ENCODE measurements around the gene HHIPL1. TPM values are rescaled to one million over a fixed set of nuclear protein-coding genes. Genes with fewer than 3 reads are reported as not detected.
A peak's percentile ranks its signal among the peaks of the same experiment; 100 is the strongest.

The HHIPL1 gene
- polyA plus RNA-seq, 1 donor: 0.94 TPM

DNA sequence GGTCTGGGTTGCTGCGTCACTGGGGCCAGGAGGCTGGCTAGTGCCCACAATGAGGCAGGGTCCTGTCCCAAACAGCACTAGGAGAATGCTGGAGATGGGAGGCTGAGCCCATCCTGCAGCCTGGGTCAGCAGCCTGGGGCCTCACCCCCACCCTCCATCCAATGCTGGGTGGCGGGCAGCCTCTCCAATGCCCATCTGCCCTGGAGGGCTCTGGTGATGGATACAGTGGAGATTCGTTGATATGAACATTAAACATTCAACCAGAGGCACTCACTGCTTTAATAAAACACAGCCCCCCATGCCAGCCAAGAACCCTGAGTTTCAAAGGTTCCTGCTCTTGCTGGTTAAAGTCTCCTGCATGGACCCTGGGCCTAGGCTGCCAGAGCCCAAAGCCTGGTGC lies 19.5 kb upstream of the HHIPL1 start:
- no peak for DNase-seq
- no peaks in the 10 kb centered on the region for H3K27me3 ChIP-seq (ENCODE audit: control insufficient read depth, insufficient read depth, low read length)
- H3K9me3 ChIP-seq (ENCODE audit: control insufficient read depth, low read depth, low read length): no peaks in the 10 kb centered on the region
- H3K36me3 ChIP-seq (ENCODE audit: control insufficient read depth, insufficient read depth, low read length): no peaks in the 10 kb centered on the region
- H3K27ac ChIP-seq (ENCODE audit: low read length): no peak overlapping the region
- WGBS (ENCODE audit: insufficient coverage, low lambda C conversion rate): no CpG with 5 or more reads among the region's 3 CpGs
- no peak overlapping the region for H3K4me3 ChIP-seq (ENCODE audit: low read length)
- peaks cover 3% of the 10 kb centered on the region for H3K4me1 ChIP-seq (ENCODE audit: control insufficient read depth, insufficient read depth, low read length)

DNA sequence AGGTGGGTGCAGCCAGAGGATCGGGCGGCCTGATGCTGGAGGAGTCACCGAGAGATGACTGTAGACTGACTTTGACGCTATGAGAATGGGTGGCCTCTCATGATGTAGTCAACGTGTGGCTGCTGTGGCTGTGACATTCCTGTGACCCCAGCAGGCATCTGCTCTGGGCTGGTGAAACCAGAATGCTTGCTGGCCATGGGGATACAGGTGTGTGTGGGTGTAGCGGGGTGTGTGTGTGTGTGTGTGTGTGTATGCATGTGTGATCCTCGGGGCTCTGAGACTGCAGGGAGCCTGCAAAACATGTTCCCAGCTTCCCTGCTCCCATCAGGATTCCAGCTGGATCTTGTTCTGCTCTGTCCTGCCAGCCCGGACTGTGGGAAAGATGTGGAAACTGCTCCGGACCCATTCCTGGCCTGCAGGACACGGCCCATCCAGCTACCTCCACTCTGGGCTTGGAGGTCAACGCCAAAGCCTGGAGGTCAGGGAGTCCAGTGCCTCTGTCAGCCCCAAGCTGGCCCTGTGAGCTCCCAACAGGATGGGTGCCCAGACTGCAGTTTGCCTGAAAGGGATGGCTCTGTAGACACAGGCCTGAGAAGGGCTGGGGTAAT lies 18.8 kb upstream of the HHIPL1 start:
- Histone ChIP-seq H3K4me3 (ENCODE audit: low read length) (no peak overlapping the region), H3K27me3 (ENCODE audit: control insufficient read depth, insufficient read depth, low read length) (no peaks in the 10 kb centered on the region), H3K9me3 (ENCODE audit: control insufficient read depth, low read depth, low read length) (no peaks in the 10 kb centered on the region), H3K4me1 (ENCODE audit: control insufficient read depth, insufficient read depth, low read length) (peaks cover 3% of the 10 kb centered on the region), H3K27ac (ENCODE audit: low read length) (no peak overlapping the region), H3K36me3 (ENCODE audit: control insufficient read depth, insufficient read depth, low read length) (no peaks in the 10 kb centered on the region)
- WGBS (ENCODE audit: insufficient coverage, low lambda C conversion rate): no CpG with 5 or more reads among the region's 11 CpGs
- no peak for DNase-seq

DNA sequence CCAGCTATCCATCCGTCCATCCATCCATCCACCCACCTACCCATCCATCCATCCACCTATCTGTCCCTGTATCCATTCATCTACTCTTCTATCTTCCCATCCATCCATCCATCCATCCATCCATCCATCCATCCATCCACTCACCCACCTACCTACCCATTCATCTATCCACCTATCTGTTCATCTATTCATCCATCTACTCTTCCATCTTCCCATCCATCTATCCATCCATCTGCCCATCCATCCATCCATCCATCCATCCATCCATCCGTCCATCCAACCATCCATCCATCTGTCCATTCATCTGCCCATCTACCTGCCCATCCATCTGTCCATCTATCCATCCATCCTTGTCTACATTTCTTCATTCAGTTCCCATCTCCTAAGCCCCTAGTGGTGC lies 17.8 kb upstream of the HHIPL1 start:
- no peak overlapping the region for H3K4me3 ChIP-seq (ENCODE audit: low read length)
- no peak overlapping the region for H3K27ac ChIP-seq (ENCODE audit: low read length)
- WGBS (ENCODE audit: insufficient coverage, low lambda C conversion rate): 100% methylated on average over 2 of the region's 2 CpGs
- DNase-seq: no peak
- no peaks in the 10 kb centered on the region for H3K9me3 ChIP-seq (ENCODE audit: control insufficient read depth, low read depth, low read length)
- H3K4me1 ChIP-seq (ENCODE audit: control insufficient read depth, insufficient read depth, low read length): peaks cover 3% of the 10 kb centered on the region
- no peaks in the 10 kb centered on the region for H3K36me3 ChIP-seq (ENCODE audit: control insufficient read depth, insufficient read depth, low read length)
- H3K27me3 ChIP-seq (ENCODE audit: control insufficient read depth, insufficient read depth, low read length): no peaks in the 10 kb centered on the region

DNA sequence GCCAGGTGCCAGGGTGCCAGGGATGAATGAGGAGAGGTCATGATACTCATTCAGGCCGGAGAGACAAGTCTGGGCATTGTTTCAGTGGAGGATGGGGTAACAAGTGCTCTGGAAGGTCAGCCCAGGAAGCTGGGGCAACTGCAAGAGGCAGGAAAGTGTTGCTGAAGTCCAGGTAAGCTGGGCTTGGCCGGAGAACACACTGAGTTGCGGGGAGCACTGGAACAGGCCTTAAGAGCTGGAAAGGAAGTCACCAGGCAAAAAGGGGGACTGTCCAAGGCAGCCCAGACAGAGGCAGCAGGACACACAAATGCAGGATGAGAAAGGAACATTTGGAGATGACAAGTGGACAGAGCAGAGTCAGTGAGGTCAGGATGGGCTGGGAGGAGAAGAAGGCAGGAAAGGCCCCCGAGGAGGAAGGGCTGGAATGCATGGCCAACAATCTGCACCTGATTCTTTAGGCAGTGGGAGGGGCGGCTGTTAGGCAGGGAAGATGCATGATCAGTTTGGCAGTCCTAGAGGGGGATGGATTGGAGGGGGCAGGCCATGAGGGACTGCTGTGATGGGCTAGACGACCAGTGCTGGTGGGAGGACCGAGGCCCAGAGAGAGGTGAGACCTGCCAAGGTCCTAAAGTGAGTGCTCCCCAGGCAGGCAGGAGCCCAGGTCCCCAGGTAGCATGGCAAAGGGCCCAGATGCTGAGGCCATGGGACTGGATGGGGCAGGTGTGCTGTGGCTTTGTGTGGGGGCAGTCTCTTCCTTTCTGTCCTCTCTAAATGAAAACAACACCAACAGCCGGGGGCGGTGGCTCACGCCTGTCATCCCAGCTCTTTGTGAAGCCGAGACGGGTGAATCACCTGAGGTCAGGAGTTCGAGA lies 17.2 kb upstream of the HHIPL1 start:
- Histone ChIP-seq H3K9me3 (ENCODE audit: control insufficient read depth, low read depth, low read length) (no peaks in the 10 kb centered on the region), H3K4me3 (ENCODE audit: low read length) (no peak overlapping the region), H3K36me3 (ENCODE audit: control insufficient read depth, insufficient read depth, low read length) (no peaks in the 10 kb centered on the region), H3K27me3 (ENCODE audit: control insufficient read depth, insufficient read depth, low read length) (no peaks in the 10 kb centered on the region), H3K4me1 (ENCODE audit: control insufficient read depth, insufficient read depth, low read length) (peaks cover 3% of the 10 kb centered on the region), H3K27ac (ENCODE audit: low read length) (no peak overlapping the region)
- no peak for DNase-seq
- 54% methylated on average over 3 of the region's 13 CpGs for WGBS (ENCODE audit: insufficient coverage, low lambda C conversion rate)

DNA sequence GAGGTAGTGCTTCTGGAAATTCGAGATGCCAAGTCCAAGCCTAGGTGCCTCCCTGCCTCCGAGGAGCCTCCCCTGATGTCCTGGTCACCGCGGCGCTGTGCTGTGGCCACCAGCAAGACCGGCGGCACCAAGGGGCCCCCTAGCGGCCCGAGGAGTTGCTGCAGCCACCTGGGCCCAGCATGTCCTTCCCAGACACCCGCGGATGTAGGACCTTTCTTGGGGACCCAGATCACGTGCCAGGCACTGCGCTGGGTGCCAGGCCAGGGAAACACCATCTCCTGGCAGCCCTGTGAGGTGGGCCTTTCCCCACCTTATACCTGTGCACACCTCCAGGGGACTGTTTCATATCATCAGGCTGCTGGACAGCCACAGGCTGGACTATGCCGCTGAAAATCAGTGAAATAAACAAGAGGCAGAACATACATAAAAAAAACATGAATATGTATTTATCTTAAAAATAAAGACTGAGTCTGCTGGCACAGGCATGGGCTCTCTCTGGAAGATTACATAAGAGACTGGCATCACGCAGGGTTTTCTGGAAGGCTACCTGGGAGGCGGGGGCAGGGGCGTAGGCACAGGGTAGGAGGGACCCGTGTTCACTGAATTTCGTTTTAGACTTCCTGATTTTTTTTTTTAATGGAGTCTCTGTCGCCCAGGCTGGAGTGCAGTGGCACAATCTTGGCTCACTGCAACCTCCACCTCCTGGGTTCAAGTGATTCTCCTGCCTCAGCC lies 15.9 kb upstream of the HHIPL1 start:
- H3K27ac ChIP-seq (ENCODE audit: low read length): no peak overlapping the region
- H3K9me3 ChIP-seq (ENCODE audit: control insufficient read depth, low read depth, low read length): no peaks in the 10 kb centered on the region
- DNase-seq: peak; percentile 63 to 70
- WGBS (ENCODE audit: insufficient coverage, low lambda C conversion rate): 81% methylated on average over 6 of the region's 20 CpGs
- no peaks in the 10 kb centered on the region for H3K36me3 ChIP-seq (ENCODE audit: control insufficient read depth, insufficient read depth, low read length)
- H3K4me1 ChIP-seq (ENCODE audit: control insufficient read depth, insufficient read depth, low read length): peaks cover 3% of the 10 kb centered on the region
- H3K4me3 ChIP-seq (ENCODE audit: low read length): no peak overlapping the region
- H3K27me3 ChIP-seq (ENCODE audit: control insufficient read depth, insufficient read depth, low read length): no peaks in the 10 kb centered on the region

DNA sequence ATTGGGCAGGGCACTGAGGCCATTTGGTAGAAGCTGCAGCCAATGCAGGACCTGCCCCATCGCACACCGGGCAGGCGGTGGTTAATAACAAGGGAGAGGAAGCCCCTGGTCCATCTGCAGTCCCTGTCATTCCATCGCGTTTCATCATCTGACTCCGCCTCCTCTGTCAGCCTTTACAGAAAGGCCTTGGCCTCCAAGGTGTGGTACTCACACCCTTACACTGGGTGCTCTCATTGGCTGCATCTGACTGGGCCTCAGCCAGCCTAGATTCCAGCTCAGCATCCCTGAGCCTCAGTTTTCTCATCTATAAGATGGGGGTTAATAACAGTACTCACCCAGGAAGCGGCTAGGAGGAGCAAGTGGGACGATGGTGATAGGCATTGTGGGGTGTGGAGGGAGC lies 14.7 kb upstream of the HHIPL1 start:
- no peaks in the 10 kb centered on the region for H3K27me3 ChIP-seq (ENCODE audit: control insufficient read depth, insufficient read depth, low read length)
- no CpG with 5 or more reads among the region's 8 CpGs for WGBS (ENCODE audit: insufficient coverage, low lambda C conversion rate)
- peaks cover 3% of the 10 kb centered on the region for H3K4me1 ChIP-seq (ENCODE audit: control insufficient read depth, insufficient read depth, low read length)

DNA sequence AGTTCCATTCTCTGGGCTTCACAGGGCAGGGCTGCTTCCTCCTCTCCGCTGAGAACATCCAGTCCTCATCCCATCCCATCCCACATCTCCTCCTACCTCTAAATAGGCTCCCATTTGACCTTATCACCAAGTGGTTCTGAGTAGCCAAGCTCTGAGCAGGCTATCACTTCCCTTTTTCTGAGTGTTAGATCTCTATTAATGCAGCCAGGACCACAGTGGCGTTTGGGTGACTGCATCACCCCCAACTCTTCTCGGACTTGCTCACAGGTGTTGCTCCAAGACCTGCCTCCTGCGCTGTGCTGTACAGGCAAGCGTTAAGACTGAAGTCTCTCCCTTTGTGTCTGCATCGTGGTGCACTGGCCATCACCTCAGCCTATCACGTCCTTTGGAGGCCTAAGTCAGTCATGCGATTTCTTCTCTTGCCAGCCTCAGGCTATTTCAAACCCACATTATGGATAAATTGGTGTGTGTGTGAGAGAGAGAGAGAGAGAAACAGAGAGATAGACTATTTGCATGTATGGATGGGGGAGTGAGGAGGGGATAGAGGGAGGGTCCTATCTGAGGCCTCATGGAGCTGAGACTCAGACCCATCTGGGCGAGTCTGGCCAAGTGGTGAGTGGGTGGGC lies 12.4 kb upstream of the HHIPL1 start:
- Histone ChIP-seq H3K36me3 (ENCODE audit: control insufficient read depth, insufficient read depth, low read length) (no peaks in the 10 kb centered on the region), H3K9me3 (ENCODE audit: control insufficient read depth, low read depth, low read length) (no peaks in the 10 kb centered on the region), H3K27ac (ENCODE audit: low read length) (no peak overlapping the region), H3K27me3 (ENCODE audit: control insufficient read depth, insufficient read depth, low read length) (no peaks in the 10 kb centered on the region), H3K4me3 (ENCODE audit: low read length) (no peak overlapping the region), H3K4me1 (ENCODE audit: control insufficient read depth, insufficient read depth, low read length) (peaks cover 3% of the 10 kb centered on the region)
- WGBS (ENCODE audit: insufficient coverage, low lambda C conversion rate): no CpG with 5 or more reads among the region's 9 CpGs
- no peak for DNase-seq

More for the DNA sequence above, 14.7 kb upstream of the HHIPL1 start:
- H3K27ac ChIP-seq (ENCODE audit: low read length): no peak overlapping the region
- no peak for DNase-seq
- H3K36me3 ChIP-seq (ENCODE audit: control insufficient read depth, insufficient read depth, low read length): no peaks in the 10 kb centered on the region
- H3K9me3 ChIP-seq (ENCODE audit: control insufficient read depth, low read depth, low read length): no peaks in the 10 kb centered on the region
- no peak overlapping the region for H3K4me3 ChIP-seq (ENCODE audit: low read length)

DNA sequence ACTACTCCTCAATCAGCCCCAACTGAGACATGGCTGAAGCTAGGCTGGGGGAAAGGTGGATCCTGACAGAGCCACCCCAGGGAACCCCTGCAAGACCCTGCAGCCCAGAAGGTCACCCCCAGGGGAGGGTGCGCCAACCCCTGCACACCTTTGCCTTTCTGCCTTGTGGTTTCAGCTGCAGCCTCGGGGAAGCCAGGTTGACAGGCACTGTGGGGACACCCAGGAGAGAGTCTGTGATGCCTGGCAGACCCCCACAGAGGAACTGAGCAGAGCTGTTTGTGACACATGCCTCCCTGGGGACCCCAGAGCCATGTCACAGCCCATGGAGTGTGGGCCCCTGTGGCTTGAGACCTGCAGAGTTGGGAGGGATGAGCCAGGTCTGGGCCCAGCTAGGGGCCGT lies 11.8 kb upstream of the HHIPL1 start:
- Histone ChIP-seq H3K27me3 (ENCODE audit: control insufficient read depth, insufficient read depth, low read length) (no peaks in the 10 kb centered on the region), H3K36me3 (ENCODE audit: control insufficient read depth, insufficient read depth, low read length) (no peaks in the 10 kb centered on the region), H3K4me3 (ENCODE audit: low read length) (no peak overlapping the region), H3K4me1 (ENCODE audit: control insufficient read depth, insufficient read depth, low read length) (peaks cover 3% of the 10 kb centered on the region), H3K27ac (ENCODE audit: low read length) (no peak overlapping the region), H3K9me3 (ENCODE audit: control insufficient read depth, low read depth, low read length) (no peaks in the 10 kb centered on the region)
- WGBS (ENCODE audit: insufficient coverage, low lambda C conversion rate): no CpG with 5 or more reads among the region's 3 CpGs
- no peak for DNase-seq

DNA sequence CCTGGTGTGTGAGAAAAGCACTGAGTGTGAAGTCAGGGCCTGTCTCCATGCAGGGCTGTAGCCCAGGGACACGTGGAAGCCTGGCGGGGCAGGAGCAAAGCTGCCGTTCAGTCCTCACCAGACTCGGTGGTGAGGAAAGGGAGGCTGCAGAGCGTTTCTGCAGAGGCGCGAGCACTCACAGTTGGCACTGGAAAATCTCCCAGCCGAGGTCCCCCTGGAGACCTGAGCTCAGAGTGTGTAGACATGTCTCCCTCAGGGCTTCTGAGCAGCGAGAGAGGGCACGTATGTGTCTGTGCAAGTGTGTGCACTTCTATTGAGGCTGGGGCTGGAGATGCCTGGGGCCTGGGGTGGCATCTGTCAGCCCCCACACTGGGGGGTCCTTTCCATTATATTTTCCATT lies 11.0 kb upstream of the HHIPL1 start:
- H3K4me3 ChIP-seq (ENCODE audit: low read length): no peak overlapping the region
- WGBS (ENCODE audit: insufficient coverage, low lambda C conversion rate): no CpG with 5 or more reads among the region's 10 CpGs
- no peak for DNase-seq

DNA sequence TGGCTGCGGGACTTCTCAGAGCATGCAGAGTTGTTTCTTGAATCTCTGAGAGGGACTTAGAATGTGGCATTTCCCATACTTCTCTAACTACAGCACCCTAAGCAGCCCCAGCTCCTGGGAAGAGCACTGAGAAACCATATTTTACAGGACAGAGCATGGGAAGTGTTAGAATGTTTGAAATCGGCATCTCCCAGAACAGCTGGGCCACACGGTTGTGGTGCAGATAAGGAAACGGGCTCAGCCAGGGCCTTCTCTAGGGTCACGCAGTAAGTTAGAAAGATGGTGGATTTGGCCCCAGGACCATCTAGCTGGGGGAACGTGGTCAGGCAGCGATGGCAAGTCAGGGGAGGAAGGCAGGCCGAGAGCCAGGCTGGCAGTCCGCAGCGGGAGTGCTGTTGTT lies 10.5 kb upstream of the HHIPL1 start:
- no CpG with 5 or more reads among the region's 10 CpGs for WGBS (ENCODE audit: insufficient coverage, low lambda C conversion rate)
- H3K4me1 ChIP-seq (ENCODE audit: control insufficient read depth, insufficient read depth, low read length): no peaks in the 10 kb centered on the region

More for the DNA sequence above, 11.0 kb upstream of the HHIPL1 start:
- Histone ChIP-seq H3K9me3 (ENCODE audit: control insufficient read depth, low read depth, low read length) (no peaks in the 10 kb centered on the region), H3K27ac (ENCODE audit: low read length) (no peak overlapping the region), H3K27me3 (ENCODE audit: control insufficient read depth, insufficient read depth, low read length) (no peaks in the 10 kb centered on the region), H3K4me1 (ENCODE audit: control insufficient read depth, insufficient read depth, low read length) (no peaks in the 10 kb centered on the region), H3K36me3 (ENCODE audit: control insufficient read depth, insufficient read depth, low read length) (no peaks in the 10 kb centered on the region)

More for the DNA sequence above, 10.5 kb upstream of the HHIPL1 start:
- Histone ChIP-seq H3K9me3 (ENCODE audit: control insufficient read depth, low read depth, low read length) (no peaks in the 10 kb centered on the region), H3K4me3 (ENCODE audit: low read length) (no peak overlapping the region), H3K27ac (ENCODE audit: low read length) (no peak overlapping the region), H3K27me3 (ENCODE audit: control insufficient read depth, insufficient read depth, low read length) (no peaks in the 10 kb centered on the region), H3K36me3 (ENCODE audit: control insufficient read depth, insufficient read depth, low read length) (no peaks in the 10 kb centered on the region)
- DNase-seq: no peak
